Suprapubic skin (tissue), 4 donors: Measurements from ENCODE around the gene LCNL1. TPM values are rescaled to one million over a fixed set of nuclear protein-coding genes. Genes with fewer than 3 reads are reported as not detected.
A peak's percentile ranks its signal among the peaks of the same experiment; 100 is the strongest.

ENCODE experiments used
- DNase-seq, 2 donors: peaks; one replicate each; pipeline ENCODE4 v3.0.0-alpha.2; 2019; ENCODE audit warnings: low spot score in 2 of 2
- H3K27ac ChIP-seq: fragments of 200-600 bp; sonication (generic); one replicate; pipeline ENCODE4 v1.5.1; 2019
- H3K27me3 ChIP-seq: fragments of 200-600 bp; sonication (generic); one replicate; pipeline ENCODE4 v1.5.1; 2019
- H3K36me3 ChIP-seq: fragments of 200-600 bp; sonication (generic); one replicate; pipeline ENCODE4 v1.5.1; 2019
- H3K4me1 ChIP-seq: fragments of 200-600 bp; sonication (generic); one replicate; pipeline ENCODE4 v1.5.1; 2019
- H3K4me3 ChIP-seq: fragments of 200-600 bp; sonication (generic); one replicate; pipeline ENCODE4 v1.5.1; 2019; ENCODE audit warnings: mild to moderate bottlenecking
- H3K9me3 ChIP-seq: fragments of 200-600 bp; sonication (generic); one replicate; pipeline ENCODE4 v1.5.1; 2019
- EP300 ChIP-seq: sonication (generic); formaldehyde crosslinking; IDR thresholded peaks from one replicate; pipeline ENCODE4 v1.6.1; 2017; ENCODE audit warnings: antibody characterized with exemption
- POLR2A ChIP-seq, 2 donors: fragments of 450-650 bp; IDR thresholded peaks; one replicate each; pipeline ENCODE4 v1.6.1; 2017; ENCODE audit warnings: antibody characterized with exemption in 2 of 2, mild to moderate bottlenecking in 2 of 2, moderate library complexity in 2 of 2
- POLR2AphosphoS5 ChIP-seq, 3 donors: sonication (generic); formaldehyde crosslinking; IDR thresholded peaks; one replicate each; pipeline ENCODE4 v1.6.1; 2017; ENCODE audit warnings: antibody characterized with exemption in 3 of 3
- WGBS: methylation state at CpG from one replicate; pipeline ENCODE4 v1.1.5; 2018; 5-methylcytosine and 5-hydroxymethylcytosine counted together
- total RNA-seq, 4 donors: library from RNA; depleted of rRNA; stranded (reverse); fragments of >200 nt; gene quantifications; one replicate each; pipeline ENCODE4 v1.1.0, GENCODE V29; 2016
- TF ChIP-seq, protein P1 (sequence below), 2 donors: fragments of 200-600 bp in 1 of 2; fragments of 450-650 bp in 1 of 2; sonication (generic) in 1 of 2; IDR thresholded peaks; one replicate each; pipeline ENCODE4 v1.5.1; 2016 to 2019; ENCODE audit warnings: antibody characterized with exemption in 2 of 2, mild to moderate bottlenecking in 1 of 2, moderate library complexity in 1 of 2

The LCNL1 gene
- total RNA-seq, 4 donors from 2014 or later, result 0.18 to 0.40 TPM; not detected in 2

DNA sequence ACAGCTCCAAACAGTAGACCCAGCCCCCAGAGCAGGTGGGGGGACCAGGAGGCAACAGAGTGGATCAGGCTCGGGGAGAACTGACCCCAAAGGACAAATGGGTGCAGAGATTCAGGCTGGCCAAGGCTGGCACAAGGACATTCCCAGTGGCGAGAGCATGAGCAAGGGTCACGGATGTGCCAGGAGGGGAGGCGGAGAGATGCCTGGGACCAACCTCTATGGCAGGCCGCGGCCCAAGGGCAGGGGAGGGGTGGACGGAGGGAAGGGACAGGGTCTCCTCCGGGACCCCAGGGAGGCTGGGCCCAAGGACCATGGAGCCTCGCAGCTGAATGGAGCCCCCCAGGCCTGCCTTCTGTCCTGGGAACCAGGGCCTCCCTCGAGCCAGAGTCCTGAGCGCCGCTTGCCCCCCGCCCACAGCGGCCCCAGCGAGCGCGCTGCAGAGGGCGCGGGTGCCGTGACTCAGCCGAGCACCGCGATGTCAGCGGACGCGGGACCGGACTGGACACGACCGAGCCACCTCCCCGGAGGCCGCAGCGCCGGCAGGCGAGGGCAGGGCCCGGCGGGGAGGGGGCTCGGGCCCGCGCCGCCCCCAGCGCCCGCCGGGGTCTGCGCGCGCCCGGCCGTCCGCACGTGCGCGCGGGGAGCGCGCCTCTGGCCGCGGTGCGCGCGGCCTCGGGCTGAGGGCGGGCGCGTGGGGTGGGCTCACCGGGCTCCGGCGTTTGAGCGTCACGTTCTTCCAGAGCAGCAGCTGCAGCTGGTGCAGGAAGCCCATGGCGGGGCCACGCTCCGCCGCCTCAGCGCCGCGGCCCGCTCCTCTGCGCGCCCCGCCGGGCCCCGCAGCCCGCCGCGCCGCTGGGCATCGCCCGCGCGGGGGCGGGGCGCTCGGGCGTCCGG, 44.8 kb downstream of the LCNL1 start, which contains the start of gene ABCA2:
ABCA2 (minus strand) TSS at position 869 of the 894 bp plus-strand sequence; CDS start at position 772, 97 bp downstream.
- Histone ChIP-seq H3K9me3 (no peaks in the 10 kb centered on the region), H3K27ac (peak within 1 kb of the TSS; percentile 68), H3K36me3 (no peaks in the 10 kb centered on the region), H3K4me3 (peak within 1 kb of the TSS; percentile 66), H3K4me1 (peaks cover 48% of the 10 kb centered on the region), H3K27me3 (no peaks in the 10 kb centered on the region)
- TF ChIP-seq, protein P1, sequence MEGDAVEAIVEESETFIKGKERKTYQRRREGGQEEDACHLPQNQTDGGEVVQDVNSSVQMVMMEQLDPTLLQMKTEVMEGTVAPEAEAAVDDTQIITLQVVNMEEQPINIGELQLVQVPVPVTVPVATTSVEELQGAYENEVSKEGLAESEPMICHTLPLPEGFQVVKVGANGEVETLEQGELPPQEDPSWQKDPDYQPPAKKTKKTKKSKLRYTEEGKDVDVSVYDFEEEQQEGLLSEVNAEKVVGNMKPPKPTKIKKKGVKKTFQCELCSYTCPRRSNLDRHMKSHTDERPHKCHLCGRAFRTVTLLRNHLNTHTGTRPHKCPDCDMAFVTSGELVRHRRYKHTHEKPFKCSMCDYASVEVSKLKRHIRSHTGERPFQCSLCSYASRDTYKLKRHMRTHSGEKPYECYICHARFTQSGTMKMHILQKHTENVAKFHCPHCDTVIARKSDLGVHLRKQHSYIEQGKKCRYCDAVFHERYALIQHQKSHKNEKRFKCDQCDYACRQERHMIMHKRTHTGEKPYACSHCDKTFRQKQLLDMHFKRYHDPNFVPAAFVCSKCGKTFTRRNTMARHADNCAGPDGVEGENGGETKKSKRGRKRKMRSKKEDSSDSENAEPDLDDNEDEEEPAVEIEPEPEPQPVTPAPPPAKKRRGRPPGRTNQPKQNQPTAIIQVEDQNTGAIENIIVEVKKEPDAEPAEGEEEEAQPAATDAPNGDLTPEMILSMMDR (IDR thresholded peaks at IDR 0.05), result no peak
- TF ChIP-seq POLR2AphosphoS5 (IDR thresholded peaks at IDR 0.05) (no peak), EP300 (no peak), POLR2A (IDR thresholded peaks at IDR 0.05) (no peak)
- WGBS, result 49% methylated on average over 8 of the region's 95 CpGs
- DNase-seq, result no peak

DNA sequence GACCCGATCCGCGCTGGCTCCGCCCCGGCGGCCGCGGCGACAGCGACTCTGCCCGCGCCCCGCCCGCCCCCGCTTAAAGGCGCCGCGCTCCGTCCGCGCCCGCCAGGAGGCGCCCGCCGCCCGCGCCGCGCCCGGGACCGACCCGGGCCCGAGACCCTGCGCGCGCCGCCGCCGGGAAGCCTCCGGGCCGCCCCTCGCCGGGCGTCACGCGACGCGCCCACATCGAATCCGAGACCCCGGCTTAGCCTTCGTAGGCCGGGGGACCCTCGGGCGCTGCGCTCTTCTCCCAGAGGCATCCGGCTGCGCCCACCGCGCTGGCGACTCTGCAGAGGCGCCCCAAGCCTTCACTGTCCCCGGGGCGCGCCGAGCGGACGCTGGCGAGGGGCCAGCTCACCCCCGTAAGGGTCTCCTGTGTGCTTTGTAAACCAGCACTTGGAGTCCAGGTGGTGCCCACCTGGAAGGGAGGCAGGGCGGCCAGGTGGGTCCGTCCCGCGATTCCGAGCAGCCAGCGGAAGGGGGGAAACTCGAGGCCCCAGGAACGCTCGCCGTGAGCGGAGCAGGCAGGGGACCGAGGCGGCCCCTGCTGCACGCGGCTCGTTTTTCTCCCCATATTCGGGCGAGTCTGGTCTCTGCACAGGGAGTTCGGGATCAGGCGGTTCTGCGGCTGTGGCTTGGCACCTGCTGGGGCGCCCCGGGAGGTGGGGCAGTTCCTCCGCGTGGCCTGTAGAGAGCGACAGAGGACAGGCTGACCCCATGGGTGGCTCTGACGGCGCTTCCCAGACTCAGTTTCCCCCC, 45.7 kb downstream of the LCNL1 start:
- H3K36me3 ChIP-seq, result no peaks in the 10 kb centered on the region
- TF ChIP-seq, protein P1 (IDR thresholded peaks at IDR 0.05), result peak; percentile 37 to 49
- no peak for TF ChIP-seq POLR2AphosphoS5 (IDR thresholded peaks at IDR 0.05)
- H3K4me3 ChIP-seq, result peak overlapping the region; percentile 66
- WGBS, result no CpG with 5 or more reads among the region's 98 CpGs
- no peaks in the 10 kb centered on the region for H3K9me3 ChIP-seq
- no peaks in the 10 kb centered on the region for H3K27me3 ChIP-seq
- peaks cover 48% of the 10 kb centered on the region for H3K4me1 ChIP-seq
- DNase-seq, result no peak
- H3K27ac ChIP-seq, result peak overlapping the region; percentile 68

DNA sequence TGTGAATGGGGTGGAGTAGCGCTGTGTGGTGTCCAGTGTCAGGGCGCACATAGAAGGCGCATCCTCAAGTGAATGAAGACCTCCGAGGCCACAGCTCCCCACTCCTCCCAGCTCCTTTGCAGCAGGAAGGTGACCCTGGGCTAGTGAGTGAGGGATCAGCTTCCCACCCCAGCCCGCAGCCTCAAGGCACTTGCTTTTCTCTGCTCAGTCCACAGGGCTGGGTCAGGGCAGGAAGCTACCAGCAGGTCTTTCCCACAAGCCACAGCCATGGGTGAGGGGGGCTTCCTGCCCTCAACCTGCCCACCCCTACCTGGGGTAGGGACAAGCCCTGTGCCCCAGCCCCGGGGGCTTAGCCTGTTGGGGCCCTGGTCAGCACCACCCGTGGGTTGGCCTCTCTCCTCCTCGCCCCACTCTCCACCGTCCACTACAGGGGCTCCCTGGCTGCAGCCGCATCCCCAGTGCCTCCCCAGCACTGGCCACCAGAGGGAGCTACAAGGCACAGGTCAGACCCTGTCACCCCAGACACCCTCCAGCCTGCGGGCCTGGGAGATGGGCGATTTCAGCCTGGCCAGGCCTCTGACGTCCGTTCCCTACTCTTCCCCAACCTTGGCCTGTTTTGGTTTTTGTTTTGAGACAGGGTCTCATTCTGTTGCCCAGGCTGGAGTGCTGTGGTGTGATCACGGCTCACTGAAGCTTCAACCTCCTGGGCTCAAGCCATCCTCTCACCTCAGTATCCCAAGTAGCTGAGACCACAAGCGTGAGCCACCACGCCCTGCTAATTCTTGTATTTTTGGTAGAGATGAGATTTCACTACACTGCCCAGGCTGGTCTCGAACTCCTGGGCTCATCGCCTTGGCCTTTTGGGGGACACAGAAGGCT, 46.5 kb downstream of the LCNL1 start:
- no peak overlapping the region for H3K27ac ChIP-seq
- WGBS, result 47% methylated on average over 7 of the region's 19 CpGs

DNA sequence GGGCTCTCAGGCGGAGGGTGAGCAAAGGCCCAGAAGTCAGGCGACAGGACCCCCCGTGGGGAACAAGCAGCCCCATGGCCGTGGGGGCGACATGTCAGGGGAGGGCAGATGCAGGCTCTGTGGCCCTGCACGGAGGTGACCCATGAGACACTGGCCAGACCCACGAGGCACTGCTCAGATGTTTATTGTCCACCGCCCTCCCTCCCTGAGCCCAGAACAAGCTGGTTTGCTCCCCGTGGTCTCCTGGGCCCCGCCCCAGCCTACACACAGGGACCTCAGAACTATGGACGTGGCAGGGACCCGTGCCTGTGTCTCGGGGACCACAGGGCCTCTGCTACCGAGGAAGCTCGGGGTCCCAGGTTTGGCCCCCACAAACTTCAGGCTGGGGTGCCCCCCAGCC, 47.2 kb downstream of the LCNL1 start:
- H3K36me3 ChIP-seq, result no peaks in the 10 kb centered on the region
- no peaks in the 10 kb centered on the region for H3K27me3 ChIP-seq
- no peaks in the 10 kb centered on the region for H3K9me3 ChIP-seq
- no peak overlapping the region for H3K4me3 ChIP-seq
- H3K27ac ChIP-seq, result no peak overlapping the region
- DNase-seq, result no peak
- 67% methylated on average over 12 of the region's 15 CpGs for WGBS
- peaks cover 56% of the 10 kb centered on the region for H3K4me1 ChIP-seq
- TF ChIP-seq POLR2A (IDR thresholded peaks at IDR 0.05), result no peak
- TF ChIP-seq, protein P1 (IDR thresholded peaks at IDR 0.05), result no peak
- no peak for TF ChIP-seq POLR2AphosphoS5 (IDR thresholded peaks at IDR 0.05)
- TF ChIP-seq EP300, result no peak

More for the DNA sequence above, 46.5 kb downstream of the LCNL1 start:
- H3K4me1 ChIP-seq, result peaks cover 49% of the 10 kb centered on the region
- H3K36me3 ChIP-seq, result no peaks in the 10 kb centered on the region
- peak overlapping the region; percentile 66 for H3K4me3 ChIP-seq
- DNase-seq, result peak; percentile 88 to 89
- no peaks in the 10 kb centered on the region for H3K9me3 ChIP-seq
- no peaks in the 10 kb centered on the region for H3K27me3 ChIP-seq
- no peak for TF ChIP-seq POLR2AphosphoS5 (IDR thresholded peaks at IDR 0.05)
- TF ChIP-seq, protein P1 (IDR thresholded peaks at IDR 0.05), result peak; percentile 70 to 89
